Bronchial epithelial cell (primary cell): ENCODE measurements around the gene AFF3. TPM values are rescaled to one million over a fixed set of nuclear protein-coding genes. Genes with fewer than 3 reads are reported as not detected.
"Not testable (repeated sequence)": the region's sequence is repeated elsewhere in the genome, so short reads cannot be mapped to it uniquely, and the experiment has no call there.

Experiments
- DNase-seq: peaks from one replicate; pipeline ENCODE4 v3.0.0-alpha.2; 2010; ENCODE audit warnings: low read depth
- FAIRE-seq: peaks from 2 replicates; lab custom pipeline; 2011; peaks lifted over from hg19 to GRCh38; lab: Jason Lieb, UNC
- H3K27me3 ChIP-seq: 2 replicates; pipeline ENCODE4 v1.5.1; 2011; ENCODE audit warnings: low read length; ENCODE audit not compliant: control insufficient read depth, insufficient read depth
- H3K36me3 ChIP-seq: 2 replicates; pipeline ENCODE4 v1.5.1; 2011; ENCODE audit warnings: low read length; ENCODE audit not compliant: control insufficient read depth, insufficient read depth
- H3K4me3 ChIP-seq: 2 replicates; pipeline ENCODE4 v1.5.1; 2011; ENCODE audit warnings: mild to moderate bottlenecking, low read depth, low read length, control low read depth
- total RNA-seq: library from RNA; depleted of rRNA; stranded (reverse); fragments of >200 nt; gene quantifications from 2 replicates; pipeline ENCODE4 v1.2.1, GENCODE V29; 2014
- TF ChIP-seq, protein P1 (sequence below): IDR thresholded peaks from 2 replicates; pipeline ENCODE4 v1.5.1; 2011; ENCODE audit warnings: mild to moderate bottlenecking, moderate library complexity, low read length, control low read depth, inconsistent platforms; ENCODE audit not compliant: insufficient read depth, severe bottlenecking

Gene AFF3
- total RNA-seq, 1 donor from 2014 or later = not detected

- no peak for DNase-seq
- FAIRE-seq = no peak
- Histone ChIP-seq H3K27me3 (no peaks in the 10 kb centered on the region), H3K4me3 (no peak overlapping the region), H3K36me3 (no peaks in the 10 kb centered on the region)
- TF ChIP-seq, protein P1, sequence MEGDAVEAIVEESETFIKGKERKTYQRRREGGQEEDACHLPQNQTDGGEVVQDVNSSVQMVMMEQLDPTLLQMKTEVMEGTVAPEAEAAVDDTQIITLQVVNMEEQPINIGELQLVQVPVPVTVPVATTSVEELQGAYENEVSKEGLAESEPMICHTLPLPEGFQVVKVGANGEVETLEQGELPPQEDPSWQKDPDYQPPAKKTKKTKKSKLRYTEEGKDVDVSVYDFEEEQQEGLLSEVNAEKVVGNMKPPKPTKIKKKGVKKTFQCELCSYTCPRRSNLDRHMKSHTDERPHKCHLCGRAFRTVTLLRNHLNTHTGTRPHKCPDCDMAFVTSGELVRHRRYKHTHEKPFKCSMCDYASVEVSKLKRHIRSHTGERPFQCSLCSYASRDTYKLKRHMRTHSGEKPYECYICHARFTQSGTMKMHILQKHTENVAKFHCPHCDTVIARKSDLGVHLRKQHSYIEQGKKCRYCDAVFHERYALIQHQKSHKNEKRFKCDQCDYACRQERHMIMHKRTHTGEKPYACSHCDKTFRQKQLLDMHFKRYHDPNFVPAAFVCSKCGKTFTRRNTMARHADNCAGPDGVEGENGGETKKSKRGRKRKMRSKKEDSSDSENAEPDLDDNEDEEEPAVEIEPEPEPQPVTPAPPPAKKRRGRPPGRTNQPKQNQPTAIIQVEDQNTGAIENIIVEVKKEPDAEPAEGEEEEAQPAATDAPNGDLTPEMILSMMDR = no peak
These were observed 19.7 kb upstream of the AFF3 start for GRCh38 chr2:100161945-100162620.

DNA sequence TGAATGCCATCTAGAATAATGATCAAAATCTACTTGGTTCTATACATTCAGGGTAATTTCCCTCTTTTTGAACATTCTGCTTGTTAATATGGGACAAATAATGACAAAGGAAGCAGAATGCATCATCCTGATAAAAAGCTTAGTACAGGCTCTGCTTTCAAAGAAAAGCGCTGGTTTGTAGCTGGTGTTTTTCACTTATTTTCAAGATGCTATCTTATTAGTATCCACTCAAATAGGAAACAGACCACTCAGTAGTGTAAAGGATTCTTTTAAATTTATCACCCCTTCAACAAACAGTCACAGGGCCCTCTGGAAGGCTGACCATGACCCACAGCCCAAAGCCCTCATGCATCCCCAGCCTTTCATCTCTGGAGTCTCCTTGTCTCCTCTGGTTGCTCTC, 18.0 kb upstream of the AFF3 start:
- Histone ChIP-seq H3K36me3 (no peaks in the 10 kb centered on the region), H3K27me3 (no peaks in the 10 kb centered on the region), H3K4me3 (no peak overlapping the region)
- FAIRE-seq (no peak), DNase-seq (no peak)
- TF ChIP-seq, protein P1 = no peak

GRCh38 chr2:100151832-100152231, 9.4 kb upstream of the AFF3 start:
- not testable (repeated sequence) for DNase-seq, H3K27me3 ChIP-seq, H3K36me3 ChIP-seq, FAIRE-seq, H3K4me3 ChIP-seq

DNA sequence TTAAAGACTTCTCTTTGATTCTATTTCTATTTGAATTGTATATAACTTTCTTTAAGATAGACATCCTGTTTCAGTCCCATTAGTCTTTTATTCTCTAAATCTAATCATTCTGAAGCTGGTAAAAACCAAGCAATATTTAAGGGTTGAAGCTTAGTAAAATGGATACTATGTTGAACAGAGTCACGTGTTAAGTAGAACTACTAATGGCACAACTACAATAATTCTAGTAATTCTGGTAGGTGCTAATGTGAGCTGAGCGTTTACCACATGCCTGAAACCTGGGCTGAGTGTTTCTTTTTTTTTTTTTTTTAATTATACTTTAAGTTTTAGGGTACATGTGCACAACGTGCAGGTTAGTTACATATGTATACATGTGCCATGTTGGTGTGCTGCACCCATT, 8.9 kb upstream of the AFF3 start:
- no peaks in the 10 kb centered on the region for H3K36me3 ChIP-seq
- TF ChIP-seq, protein P1 = no peak
- DNase-seq = no peak
- no peaks in the 10 kb centered on the region for H3K27me3 ChIP-seq
- H3K4me3 ChIP-seq = no peak overlapping the region
- no peak for FAIRE-seq

DNA sequence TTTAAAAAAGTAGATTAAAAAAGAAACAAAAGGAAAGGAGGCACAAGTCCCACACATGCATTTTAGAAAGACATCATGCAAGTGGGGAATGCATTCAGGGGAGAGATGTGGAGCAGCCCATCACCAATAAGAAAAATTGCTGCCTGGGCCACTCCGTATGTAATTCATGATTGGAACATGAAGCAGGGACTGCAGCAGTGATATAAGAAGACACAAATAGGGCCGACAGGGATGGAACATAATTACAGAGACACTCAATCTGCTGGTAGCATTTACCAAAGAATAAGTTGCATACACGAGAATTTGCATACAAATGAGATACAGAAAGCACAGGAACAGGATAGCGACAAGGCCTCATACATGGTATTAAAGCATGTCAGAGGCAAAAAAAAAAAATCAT, 6.5 kb upstream of the AFF3 start:
- Histone ChIP-seq H3K4me3 (no peak overlapping the region), H3K27me3 (no peaks in the 10 kb centered on the region), H3K36me3 (no peaks in the 10 kb centered on the region)
- FAIRE-seq (no peak), DNase-seq (no peak)
- TF ChIP-seq, protein P1 = no peak

- TF ChIP-seq, protein P1 = no peak
- FAIRE-seq = no peak
- DNase-seq = no peak
These were observed 4.2 kb upstream of the AFF3 start for GRCh38 chr2:100146657-100146960.

More at GRCh38 chr2:100146657-100146960, 4.2 kb upstream of the AFF3 start:
- Histone ChIP-seq H3K4me3 (no peak overlapping the region), H3K36me3 (no peaks in the 10 kb centered on the region), H3K27me3 (no peaks in the 10 kb centered on the region)
